K562 (cell line): ENCODE data around the gene ZNF609. TPM values are rescaled to one million over a fixed set of nuclear protein-coding genes. Genes with fewer than 3 reads are reported as not detected.

Source experiments
- ATAC-seq: fragments of 200-7000 bp; cut with Tn5 transposase; 3 replicates; pipeline ENCODE4 v1.9.1; 2020; ENCODE audit warnings: moderate library complexity
- BruUV-seq: library from RNA; stranded (reverse); fragments of 400-500 nt; replicated peaks from 2 replicates; lab custom pipeline; 2021; lab: Mats Ljungman, UMichigan
- CTCF ChIA-PET: fragments of 300-600 bp; formaldehyde crosslinking; extraction: SDS; loops from one replicate; lab custom pipeline; 2021; ENCODE audit warnings: low intra/inter-chr PET ratio; lab: Yijun Ruan, JAX
- POLR2A ChIA-PET: fragments of 300-600, 350-650 bp; sonication (Branson Sonifier 250); formaldehyde crosslinking; extraction: SDS; loops from one replicate; lab custom pipeline; 2021; ENCODE audit warnings: antibody characterized with exemption, inconsistent platforms; lab: Yijun Ruan, JAX
- DNase-seq, 4 experiments: peaks; one replicate each; pipeline versions ENCODE4 v3.0.0 to v3.0.0-alpha.2; 2011 to 2018; ENCODE audit warnings: low spot score in 3 of 4, mixed read lengths in 3 of 4; ENCODE audit errors: extremely low read depth in 1 of 4
- FAIRE-seq: peaks from 2 replicates; lab custom pipeline; 2011; peaks lifted over from hg19 to GRCh38; lab: Jason Lieb, UNC
- H2AFZ ChIP-seq: 2 replicates; pipeline ENCODE4 v1.6.0; 2011; ENCODE audit warnings: low read depth, low read length, control low read depth, inconsistent platforms
- H3K27ac ChIP-seq: fragments of 200-600 bp; 3 replicates; pipeline ENCODE4 v1.8.0; 2011; ENCODE audit warnings: low read depth, mild to moderate bottlenecking, control low read depth, inconsistent platforms, low read length, moderate library complexity, mixed read lengths; ENCODE audit errors: extremely low read depth
- H3K27me3 ChIP-seq, 2 experiments: fragments of 300-600 bp in 1 of 2; 2 replicates in 1 of 2; 3 replicates in 1 of 2; pipeline versions ENCODE4 v1.6.0 to v1.8.0; 2011; ENCODE audit warnings: inconsistent platforms in 2 of 2, low read length in 2 of 2, mild to moderate bottlenecking in 1 of 2, mixed read lengths in 1 of 2, moderate library complexity in 1 of 2; ENCODE audit not compliant: control insufficient read depth in 2 of 2, insufficient read depth in 2 of 2
- H3K36me3 ChIP-seq: fragments of 300-600 bp; 3 replicates; pipeline ENCODE4 v1.8.0; 2011; ENCODE audit warnings: mild to moderate bottlenecking, low read length, inconsistent platforms; ENCODE audit not compliant: control insufficient read depth, insufficient read depth
- H3K4me1 ChIP-seq, 2 experiments: fragments of 200-600 bp in 1 of 2; replicated peaks in 1 of 2; 2 replicates in 1 of 2; 3 replicates in 1 of 2; pipeline versions ENCODE4 v1.5.1 to v1.8.0; 2011; ENCODE audit warnings: inconsistent platforms in 2 of 2, low read length in 2 of 2, mild to moderate bottlenecking in 1 of 2, mixed read lengths in 1 of 2, moderate library complexity in 1 of 2; ENCODE audit not compliant: control insufficient read depth in 2 of 2, insufficient read depth in 2 of 2
- H3K4me2 ChIP-seq: 2 replicates; pipeline ENCODE4 v1.6.1; 2011; ENCODE audit warnings: low read length, control low read depth, inconsistent platforms, mixed read lengths; ENCODE audit not compliant: insufficient read depth
- H3K4me3 ChIP-seq: fragments of 200-600 bp; sonication (generic), shearing (Covaris generic); 2 replicates; pipeline ENCODE4 v1.5.1; 2016; ENCODE audit warnings: control low read depth, inconsistent platforms
- H3K79me2 ChIP-seq: fragments of 200-600 bp; 3 replicates; pipeline ENCODE4 v1.8.0; 2011; ENCODE audit warnings: low read length, inconsistent platforms; ENCODE audit not compliant: control insufficient read depth, insufficient read depth
- H3K9ac ChIP-seq, 2 experiments: 2 replicates each; pipeline versions ENCODE4 v1.6.0 to v1.6.1; 2011; ENCODE audit warnings: low read depth in 2 of 2, low read length in 2 of 2, control low read depth in 1 of 2, inconsistent platforms in 1 of 2, mild to moderate bottlenecking in 1 of 2, mixed read lengths in 1 of 2; ENCODE audit not compliant: insufficient read depth in 1 of 2
- H3K9me1 ChIP-seq: one replicate; pipeline ENCODE4 v1.6.0; 2011; ENCODE audit warnings: inconsistent platforms, mild to moderate bottlenecking, low read length, moderate library complexity; ENCODE audit not compliant: control insufficient read depth, insufficient read depth
- H3K9me3 ChIP-seq: replicated peaks from 2 replicates; pipeline ENCODE4 v1.5.1; 2011; ENCODE audit warnings: low read depth, low read length, inconsistent platforms; ENCODE audit not compliant: control insufficient read depth, insufficient read depth
- H4K20me1 ChIP-seq: replicated peaks from 2 replicates; pipeline ENCODE4 v1.6.1; 2011; ENCODE audit warnings: low read length, inconsistent platforms, mixed read lengths; ENCODE audit not compliant: control insufficient read depth, insufficient read depth
- CHCHD3 ChIP-seq: fragments of 250-450 bp; sonication (Bioruptor Pico); IDR thresholded peaks from 2 replicates; pipeline ENCODE4 v2.1.2; 2022; ENCODE audit warnings: mild to moderate bottlenecking
- DDX20 ChIP-seq: fragments of 450-650 bp; IDR thresholded peaks from 2 replicates; pipeline ENCODE4 v1.6.1; 2016; ENCODE audit warnings: missing genetic modification characterization, low read depth, mild to moderate bottlenecking, missing compliant biosample characterization, moderate library complexity
- FOSL1 ChIP-seq: fragments of 200-800 bp; sonication (Bioruptor generic); conservative IDR thresholded peaks from 2 replicates; pipeline ENCODE4 v1.6.1; 2016; ENCODE audit warnings: missing genetic modification characterization, missing compliant biosample characterization
- GATA2 ChIP-seq: sonication (generic); formaldehyde crosslinking; IDR thresholded peaks from 2 replicates; pipeline ENCODE4 v1.4.0; 2020; ENCODE audit warnings: mild to moderate bottlenecking, missing genetic modification reagents
- MCM3 ChIP-seq: fragments of 450-650 bp; IDR thresholded peaks from 2 replicates; pipeline ENCODE4 v1.6.1; 2016
- NCOA6 ChIP-seq: fragments of 450-650 bp; IDR thresholded peaks from 2 replicates; pipeline ENCODE4 v1.6.1; 2017; ENCODE audit warnings: mild to moderate bottlenecking
- NEUROD1 ChIP-seq: fragments of 150-350 bp; IDR thresholded peaks from 2 replicates; pipeline ENCODE4 v1.6.1; 2014; ENCODE audit warnings: borderline replicate concordance, low read length, low read depth; ENCODE audit not compliant: partially characterized antibody
- NFXL1 ChIP-seq: fragments of 450-650 bp; formaldehyde crosslinking; IDR thresholded peaks from 2 replicates; pipeline ENCODE4 v1.4.0; 2021; ENCODE audit warnings: mild to moderate bottlenecking
- PHF8 ChIP-seq: fragments of 200-600 bp; sonication (generic); IDR thresholded peaks from 2 replicates; pipeline ENCODE4 v1.6.1; 2012; ENCODE audit warnings: mixed run types, mild to moderate bottlenecking, inconsistent platforms, low read length, moderate library complexity, borderline replicate concordance
- POLR3A ChIP-seq: IDR thresholded peaks from 2 replicates; pipeline ENCODE4 v1.6.1; 2011; ENCODE audit warnings: borderline replicate concordance, mild to moderate bottlenecking, moderate library complexity; ENCODE audit not compliant: insufficient read length, insufficient read depth; ENCODE audit errors: extremely low read depth
- PRMT5 ChIP-seq: sonication (generic); formaldehyde crosslinking; IDR thresholded peaks from 2 replicates; pipeline ENCODE4 v1.5.0; 2020; ENCODE audit warnings: missing genetic modification reagents
- PTBP1 ChIP-seq: fragments of 200-400 bp; formaldehyde crosslinking; IDR thresholded peaks from 2 replicates; pipeline ENCODE4 v1.6.1; 2017; ENCODE audit warnings: low read depth, low read length
- STAT5A ChIP-seq: IDR thresholded peaks from 2 replicates; pipeline ENCODE4 v1.6.1; 2012; ENCODE audit warnings: low read length, inconsistent platforms, borderline replicate concordance
- WGBS: fragments of 100-300 bp; shearing (Covaris generic); methylation state at CpG from one replicate; pipeline ENCODE4 v1.1.6; 2016; ENCODE audit warnings: low coverage, mixed read lengths; ENCODE audit not compliant: insufficient coverage; ENCODE audit errors: missing lambda C conversion rate; 5-methylcytosine and 5-hydroxymethylcytosine counted together
- in situ Hi-C: fragments of 300-500 bp; cut with MboI; formaldehyde crosslinking; loops from 4 replicates; pipeline ENCODE4 v1.15.0; 2018; ENCODE audit warnings: inconsistent platforms, mixed read lengths
- intact Hi-C: fragments of 100-400 bp; cut with micrococcal nuclease; formaldehyde crosslinking; loops from 2 replicates; pipeline ENCODE4 v1.14.2; 2022
- polyA plus RNA-seq, 8 experiments: library from polyadenylated mRNA; depleted of rRNA in 4 of 8; stranded (reverse) in 5 of 8; unstranded in 3 of 8; fragments of >200 nt; fragmentation: Nextera tagmentation in 2 of 8; fragmentation: Illumina TruSeq in 1 of 8; extraction: Ambion mirVana in 2 of 8; extraction: Trizol in 1 of 8; gene quantifications; 2 replicates each; pipeline versions ENCODE4 v1.2.1 to v1.2.3, GENCODE V29; 2011 to 2014; ENCODE audit warnings: inconsistent platforms in 1 of 8, missing spikeins in 1 of 8
- total RNA-seq, 7 experiments: library from RNA; depleted of rRNA in 6 of 7; stranded (reverse); fragments of >200 nt in 6 of 7; fragmentation: Illumina TruSeq in 2 of 7; extraction: Trizol in 2 of 7; gene quantifications; 2 replicates each; pipeline versions ENCODE4 v1.2.1 to v1.2.3, GENCODE V29; 2011 to 2021; ENCODE audit warnings: low replicate concordance in 1 of 7
- TF ChIP-seq, protein P1 (sequence below): fragments of 450-650 bp; IDR thresholded peaks from 2 replicates; pipeline ENCODE4 v1.6.1; 2016; ENCODE audit warnings: antibody characterized with exemption
- TF ChIP-seq, protein P2 (sequence below), 2 experiments: fragments of 250-450 bp in 1 of 2; fragments of 450-650 bp in 1 of 2; sonication (Bioruptor Pico) in 1 of 2; IDR thresholded peaks; 2 replicates each; pipeline versions ENCODE4 v1.6.1 to v1.8.0; 2016 to 2021; ENCODE audit warnings: mild to moderate bottlenecking in 2 of 2, moderate library complexity in 2 of 2, missing compliant biosample characterization in 1 of 2, missing genetic modification characterization in 1 of 2
- TF ChIP-seq, protein P3 (sequence below): IDR thresholded peaks from 3 replicates; pipeline ENCODE4 v1.6.1; 2011; ENCODE audit warnings: borderline replicate concordance, mild to moderate bottlenecking; ENCODE audit not compliant: insufficient read length, insufficient read depth
- TF ChIP-seq, protein P4 (sequence below): fragments of 450-650 bp; IDR thresholded peaks from 2 replicates; pipeline ENCODE4 v1.6.1; 2016; ENCODE audit warnings: low read depth, mild to moderate bottlenecking, moderate library complexity

ZNF609 gene
- total and polyA plus RNA-seq, 9 of the 15 experiments (the other 6 are each of a cell fraction or from before 2014, with no cell fraction given) = 3.0 to 38.7 (median 17.8) TPM

DNA sequence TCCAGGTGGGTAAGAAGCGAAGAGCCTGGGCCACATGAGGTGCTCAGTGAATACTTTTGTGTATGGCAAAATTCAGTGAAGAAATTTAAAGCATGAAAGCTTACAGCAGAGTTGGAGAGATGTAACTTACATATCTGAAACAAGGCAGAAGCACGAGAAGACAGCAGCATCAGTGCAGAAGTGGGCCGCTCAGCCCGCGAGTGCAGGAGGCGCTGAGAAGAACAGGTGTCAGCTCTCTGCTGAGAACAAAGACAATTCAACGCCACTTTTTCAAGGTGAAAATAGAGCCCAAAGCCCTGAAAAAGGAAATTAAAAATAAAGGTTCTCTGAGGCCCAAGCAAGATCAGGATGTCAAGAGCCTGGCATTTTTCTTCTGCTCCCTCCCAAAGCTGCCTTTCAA, 256.8 kb downstream of the ZNF609 start:
- H3K9ac ChIP-seq = no peak overlapping the region
- peaks cover 0 to 7% of the 10 kb centered on the region in 2 experiments; a peak in 2 of 5 replicates for H3K4me1 ChIP-seq
- no peaks in the 10 kb centered on the region for H3K9me1 ChIP-seq
- in situ Hi-C loops (no loop called here), intact Hi-C loops (no loop called here)
- H3K36me3 ChIP-seq = no peaks in the 10 kb centered on the region
- no peaks in the 10 kb centered on the region for H4K20me1 ChIP-seq
- H3K4me2 ChIP-seq = no peak overlapping the region
- ATAC-seq (no peak), FAIRE-seq (peak; percentile 26), DNase-seq (no peak)
- ChIA-PET POLR2A (interaction anchor here (0.6 to 1.3 kb wide), 8 partner anchors 12 to 562 kb away, joined by 3 to 6 read pairs (median 3); no protein-coding TSS in a partner anchor), CTCF (interaction anchor here (1.6 kb wide), 1 partner anchor 11 kb away, joined by 4 read pairs; no protein-coding TSS in a partner anchor)
- peak overlapping the region; percentile 54; the same call in 1 of the 2 replicates for H2AFZ ChIP-seq
- no TSS peak for BruUV-seq
- WGBS = 40% methylated on average over 7 of the region's 7 CpGs
- H3K27me3 ChIP-seq = no peaks in the 10 kb centered on the region
- no peak overlapping the region for H3K27ac ChIP-seq
- H3K79me2 ChIP-seq = no peaks in the 10 kb centered on the region
- H3K4me3 ChIP-seq = no peak overlapping the region
- no peaks in the 10 kb centered on the region for H3K9me3 ChIP-seq
- TF ChIP-seq MCM3 (no peak), STAT5A (no peak), NEUROD1 (no peak), GATA2 (CRISPR knock-in tag) (no peak), DDX20 (no peak), NFXL1 (CRISPR knock-in tag) (no peak), CHCHD3 (CRISPR knock-in tag) (no peak), PRMT5 (CRISPR knock-in tag) (no peak), PHF8 (no peak), PTBP1 (no peak), POLR3A (no peak), NCOA6 (no peak), FOSL1 (tag) (no peak)
- TF ChIP-seq, protein P1, sequence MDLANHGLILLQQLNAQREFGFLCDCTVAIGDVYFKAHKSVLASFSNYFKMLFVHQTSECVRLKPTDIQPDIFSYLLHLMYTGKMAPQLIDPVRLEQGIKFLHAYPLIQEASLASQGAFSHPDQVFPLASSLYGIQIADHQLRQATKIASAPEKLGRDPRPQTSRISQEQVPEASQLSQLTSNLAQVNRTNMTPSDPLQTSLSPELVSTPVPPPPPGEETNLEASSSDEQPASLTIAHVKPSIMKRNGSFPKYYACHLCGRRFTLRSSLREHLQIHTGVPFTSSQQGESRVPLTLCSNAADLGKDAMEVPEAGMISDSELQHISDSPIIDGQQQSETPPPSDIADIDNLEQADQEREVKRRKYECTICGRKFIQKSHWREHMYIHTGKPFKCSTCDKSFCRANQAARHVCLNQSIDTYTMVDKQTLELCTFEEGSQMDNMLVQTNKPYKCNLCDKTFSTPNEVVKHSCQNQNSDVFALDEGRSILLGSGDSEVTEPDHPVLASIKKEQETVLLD = no peak
- TF ChIP-seq, protein P2, sequence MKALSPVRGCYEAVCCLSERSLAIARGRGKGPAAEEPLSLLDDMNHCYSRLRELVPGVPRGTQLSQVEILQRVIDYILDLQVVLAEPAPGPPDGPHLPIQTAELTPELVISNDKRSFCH (CRISPR knock-in tag; IDR thresholded peaks at IDR 0.05) = no peak
- TF ChIP-seq, protein P2 (tag; IDR thresholded peaks at IDR 0.05) = no peak
- TF ChIP-seq, protein P3, sequence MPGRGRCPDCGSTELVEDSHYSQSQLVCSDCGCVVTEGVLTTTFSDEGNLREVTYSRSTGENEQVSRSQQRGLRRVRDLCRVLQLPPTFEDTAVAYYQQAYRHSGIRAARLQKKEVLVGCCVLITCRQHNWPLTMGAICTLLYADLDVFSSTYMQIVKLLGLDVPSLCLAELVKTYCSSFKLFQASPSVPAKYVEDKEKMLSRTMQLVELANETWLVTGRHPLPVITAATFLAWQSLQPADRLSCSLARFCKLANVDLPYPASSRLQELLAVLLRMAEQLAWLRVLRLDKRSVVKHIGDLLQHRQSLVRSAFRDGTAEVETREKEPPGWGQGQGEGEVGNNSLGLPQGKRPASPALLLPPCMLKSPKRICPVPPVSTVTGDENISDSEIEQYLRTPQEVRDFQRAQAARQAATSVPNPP = no peak
- TF ChIP-seq, protein P4, sequence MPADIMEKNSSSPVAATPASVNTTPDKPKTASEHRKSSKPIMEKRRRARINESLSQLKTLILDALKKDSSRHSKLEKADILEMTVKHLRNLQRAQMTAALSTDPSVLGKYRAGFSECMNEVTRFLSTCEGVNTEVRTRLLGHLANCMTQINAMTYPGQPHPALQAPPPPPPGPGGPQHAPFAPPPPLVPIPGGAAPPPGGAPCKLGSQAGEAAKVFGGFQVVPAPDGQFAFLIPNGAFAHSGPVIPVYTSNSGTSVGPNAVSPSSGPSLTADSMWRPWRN = no peak
